ENCODE measurements around the gene ANKRD36B. TPM values are rescaled to one million over a fixed set of nuclear protein-coding genes. Genes with fewer than 3 reads are reported as not detected.
"Not testable (repeated sequence)": the region's sequence is repeated elsewhere in the genome, so short reads cannot be mapped to it uniquely, and the experiment has no call there.

The ANKRD36B gene
- total RNA-seq, 1 donor from 2014 or later: 3.3 TPM

DNA sequence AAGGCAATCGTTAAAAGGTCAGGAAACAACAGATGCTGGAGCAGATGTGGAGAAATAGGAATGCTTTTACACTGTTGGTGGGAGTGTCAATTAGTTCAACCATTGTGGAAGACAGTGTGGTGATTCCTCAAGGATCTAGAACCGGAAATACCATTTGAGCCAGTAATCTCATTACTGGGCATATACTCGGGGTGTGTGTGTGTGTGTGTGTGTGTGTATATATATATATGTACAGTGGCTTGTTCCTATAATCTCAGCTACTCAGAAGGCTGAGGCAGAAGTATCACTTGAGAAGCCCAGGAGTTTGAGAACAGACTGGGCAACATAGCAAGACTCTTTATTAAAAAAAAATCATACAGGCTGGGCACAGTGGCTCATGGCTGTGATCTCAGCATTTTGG lies 24.0 kb downstream of the ANKRD36B start:
- DNase-seq; intact Hi-C loops (cut with micrococcal nuclease); ATAC-seq: not testable (repeated sequence)

DNA sequence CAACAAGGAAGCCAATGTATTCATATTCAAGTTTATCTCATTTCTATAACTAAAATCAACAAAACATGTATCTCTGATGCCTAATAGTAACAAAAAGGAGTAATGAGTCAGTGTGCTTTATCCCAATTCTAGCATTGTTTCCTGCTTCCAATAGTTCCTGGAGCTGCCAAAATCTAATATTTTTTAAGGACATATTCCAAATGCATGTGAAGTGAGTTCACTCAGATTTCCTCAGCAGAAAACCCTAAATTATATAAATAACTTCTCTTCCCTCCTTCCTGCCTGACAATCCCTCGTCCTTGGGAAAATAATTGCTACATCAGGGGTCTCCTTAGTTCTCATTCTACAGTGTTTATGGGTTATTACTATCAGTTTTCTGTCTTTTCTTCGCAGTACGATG lies 37.3 kb downstream of the ANKRD36B start:
- ATAC-seq; intact Hi-C loops (cut with micrococcal nuclease); DNase-seq: not testable (repeated sequence)

DNA sequence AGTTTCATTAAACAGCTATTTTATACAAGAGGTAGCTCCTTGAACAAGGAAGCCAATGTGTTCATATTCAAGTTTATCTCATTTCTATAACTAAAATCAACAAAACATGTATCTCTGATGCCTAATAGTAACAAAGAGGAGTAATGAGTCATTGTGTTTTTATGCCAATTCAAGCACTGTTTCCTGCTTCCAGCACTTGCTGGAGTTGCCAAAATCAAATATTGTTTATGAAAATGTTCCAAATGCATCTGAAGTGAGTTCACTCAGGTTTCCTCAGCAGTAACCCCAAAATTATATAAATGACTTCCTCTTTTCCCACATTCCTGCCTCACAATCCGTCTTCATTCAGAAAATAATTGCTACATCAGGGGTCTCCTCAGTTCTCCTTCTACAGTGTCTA lies 39.2 kb downstream of the ANKRD36B start:
- DNase-seq; intact Hi-C loops (cut with micrococcal nuclease); ATAC-seq: not testable (repeated sequence)

DNA sequence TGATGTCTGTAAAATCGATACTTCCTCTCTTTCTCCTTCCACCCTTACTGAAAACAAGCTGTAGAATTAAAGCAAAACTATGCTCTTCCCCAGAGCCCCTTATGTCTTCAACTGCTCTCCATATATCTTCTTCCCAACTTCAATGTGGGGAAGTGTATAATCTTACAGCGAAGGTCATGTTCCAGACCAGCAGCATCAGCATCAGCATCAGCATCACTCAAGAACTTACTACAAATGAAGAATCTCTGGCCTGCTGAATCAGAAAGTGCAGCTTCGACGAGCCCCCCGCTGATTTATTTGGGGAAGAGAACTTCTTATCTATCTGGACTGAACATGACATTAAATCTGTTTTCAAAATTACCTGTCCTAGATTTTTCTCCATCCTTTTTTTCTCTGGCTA lies 40.6 kb downstream of the ANKRD36B start:
- intact Hi-C loops (cut with micrococcal nuclease); DNase-seq; ATAC-seq: not testable (repeated sequence)

DNA sequence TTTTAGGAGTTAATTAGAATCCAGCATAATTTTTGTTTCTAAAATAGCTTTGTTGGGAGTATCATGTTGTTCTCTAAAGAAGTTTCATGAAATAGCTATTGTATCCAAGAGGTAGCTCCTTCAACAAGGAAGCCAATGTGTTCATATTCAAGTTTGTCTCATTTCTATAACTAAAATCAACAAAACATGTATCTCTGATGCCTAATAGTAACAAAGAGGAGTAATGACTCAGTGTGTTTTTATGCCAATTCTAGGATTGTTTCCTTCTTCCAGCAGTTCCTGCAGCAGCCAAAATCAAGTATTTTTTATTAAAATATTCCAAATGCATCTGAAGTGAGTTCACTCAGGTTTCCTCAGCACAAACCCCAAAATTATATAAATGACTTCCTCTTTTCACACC lies 41.1 kb downstream of the ANKRD36B start:
- ATAC-seq; DNase-seq; intact Hi-C loops (cut with micrococcal nuclease): not testable (repeated sequence)

DNA sequence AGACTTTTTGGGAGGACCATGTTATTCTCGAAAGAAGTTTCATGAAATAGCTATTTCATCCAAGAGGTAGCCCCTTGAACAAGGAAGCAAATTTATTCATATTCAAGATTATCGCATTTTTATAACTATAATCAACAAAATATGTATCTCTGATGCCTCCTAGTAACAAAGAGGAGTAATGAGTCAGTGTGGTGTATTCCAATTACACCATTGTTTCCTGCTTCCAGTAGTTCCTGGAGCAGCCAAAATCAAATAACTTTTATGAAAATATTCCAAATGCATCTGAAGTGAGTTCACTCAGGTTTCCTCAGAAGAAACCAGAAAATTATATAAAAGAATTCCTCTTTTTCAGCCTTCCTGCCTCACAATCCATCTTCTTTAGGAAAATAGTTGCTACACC lies 43.0 kb downstream of the ANKRD36B start:
- ATAC-seq: no peak
- no peak for DNase-seq
- intact Hi-C loops (cut with micrococcal nuclease): no loop called here

DNA sequence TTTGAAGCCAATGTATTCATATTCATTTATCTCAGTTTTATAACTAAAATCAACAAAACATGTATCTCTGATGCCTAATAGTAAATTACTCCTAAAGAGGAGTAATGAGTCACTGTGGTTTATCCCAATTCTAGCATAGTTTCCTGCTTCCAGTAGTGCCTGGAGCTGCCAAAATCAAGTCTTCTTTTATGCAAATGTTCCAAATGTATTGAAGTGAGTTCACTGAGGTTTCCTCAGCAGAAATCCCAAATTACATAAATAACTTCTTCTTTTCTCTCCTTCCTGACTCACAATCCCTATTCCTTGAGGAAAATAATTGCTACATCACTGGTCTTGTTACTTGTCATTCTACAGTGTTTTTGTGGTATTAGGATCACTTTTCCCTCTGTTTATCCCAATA lies 44.8 kb downstream of the ANKRD36B start:
- intact Hi-C loops (cut with micrococcal nuclease); ATAC-seq; DNase-seq: not testable (repeated sequence)

DNA sequence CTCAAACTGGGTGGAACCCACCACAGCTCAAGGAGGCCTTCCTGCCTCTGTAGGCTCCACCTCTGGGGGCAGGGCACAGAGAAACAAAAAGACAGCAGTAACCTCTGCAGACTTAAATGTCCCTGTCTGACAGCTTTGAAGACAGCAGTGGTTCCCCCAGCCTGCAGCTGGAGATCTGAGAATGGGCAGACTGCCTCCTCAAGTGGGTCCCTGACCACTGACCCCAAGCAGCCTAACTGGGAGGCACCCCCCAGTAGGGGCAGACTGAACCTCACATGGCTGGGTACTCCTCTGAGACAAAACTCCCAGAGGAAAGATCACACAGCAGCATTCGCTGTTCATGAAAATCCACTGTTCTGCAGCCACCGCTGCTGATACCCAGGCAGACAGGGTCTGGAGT lies 63.8 kb downstream of the ANKRD36B start:
- ATAC-seq; DNase-seq; intact Hi-C loops (cut with micrococcal nuclease): not testable (repeated sequence)

DNA sequence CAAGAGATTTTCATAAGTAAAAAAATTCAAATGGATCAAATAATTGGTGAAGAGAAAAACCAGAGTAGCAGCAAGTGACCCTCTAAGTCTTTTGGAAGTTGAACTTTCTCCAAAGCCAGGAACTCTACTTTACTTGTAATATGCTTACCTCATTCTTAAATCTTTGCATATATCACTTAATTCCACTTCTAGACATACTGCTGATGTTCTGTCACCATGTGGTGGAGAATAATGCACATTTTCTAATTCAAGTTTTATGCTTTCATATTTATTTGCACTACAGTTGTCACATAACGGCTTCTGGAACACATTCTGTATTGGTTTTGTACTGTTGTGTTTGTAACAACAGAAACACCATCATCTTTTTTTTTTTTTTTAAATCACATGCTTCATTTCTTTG lies 65.9 kb downstream of the ANKRD36B start:
- DNase-seq; intact Hi-C loops (cut with micrococcal nuclease); ATAC-seq: not testable (repeated sequence)

DNA sequence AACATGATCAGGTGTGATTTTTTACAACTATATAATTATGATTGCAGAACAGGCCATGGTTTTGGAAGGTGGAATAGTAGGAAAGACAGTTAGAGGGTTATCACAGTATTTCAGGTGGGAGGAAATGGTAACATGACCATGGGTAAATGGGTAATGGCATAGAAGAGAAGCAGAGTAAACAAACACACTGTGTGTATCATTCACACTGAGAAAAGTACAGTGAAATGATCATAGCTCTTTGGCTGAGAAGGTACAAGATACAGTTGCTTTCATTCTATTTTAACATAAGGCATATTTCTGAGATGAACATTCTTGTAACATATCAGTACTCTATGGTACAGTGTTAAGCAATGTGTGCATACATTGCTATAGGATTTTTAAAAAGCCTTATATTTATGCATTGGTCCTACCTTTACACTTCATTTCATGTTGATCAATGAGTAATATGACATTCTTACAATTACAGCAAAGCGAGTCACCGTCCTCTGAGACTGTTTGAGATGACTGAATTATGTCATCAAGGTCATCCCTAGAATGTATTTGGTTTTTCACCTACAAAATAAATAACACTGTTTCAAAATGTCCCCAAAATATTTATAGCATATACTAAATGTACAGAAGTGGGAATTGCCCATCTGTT lies 66.6 kb downstream of the ANKRD36B start:
- DNase-seq; intact Hi-C loops (cut with micrococcal nuclease); ATAC-seq: not testable (repeated sequence)

DNA sequence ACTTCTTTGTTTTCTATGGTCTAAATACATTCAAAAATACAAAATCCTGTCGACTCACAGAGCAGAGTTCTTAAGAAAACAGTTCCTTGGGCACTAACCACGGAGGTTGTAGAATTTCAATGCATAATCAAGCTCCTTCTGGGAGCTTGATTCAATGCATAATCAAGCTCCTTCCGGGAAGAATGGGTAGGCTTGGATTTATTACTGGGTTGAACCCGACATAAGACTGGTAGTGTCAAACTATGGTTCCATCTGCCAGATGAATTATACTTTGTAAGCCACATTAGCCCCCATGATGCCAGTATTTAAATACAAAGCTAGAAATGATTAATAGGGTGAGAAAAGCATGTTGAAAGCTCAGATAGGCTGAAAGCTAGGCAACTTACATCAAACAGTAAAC lies 94.0 kb downstream of the ANKRD36B start:
- intact Hi-C loops (cut with micrococcal nuclease); DNase-seq: not testable (repeated sequence)

DNA sequence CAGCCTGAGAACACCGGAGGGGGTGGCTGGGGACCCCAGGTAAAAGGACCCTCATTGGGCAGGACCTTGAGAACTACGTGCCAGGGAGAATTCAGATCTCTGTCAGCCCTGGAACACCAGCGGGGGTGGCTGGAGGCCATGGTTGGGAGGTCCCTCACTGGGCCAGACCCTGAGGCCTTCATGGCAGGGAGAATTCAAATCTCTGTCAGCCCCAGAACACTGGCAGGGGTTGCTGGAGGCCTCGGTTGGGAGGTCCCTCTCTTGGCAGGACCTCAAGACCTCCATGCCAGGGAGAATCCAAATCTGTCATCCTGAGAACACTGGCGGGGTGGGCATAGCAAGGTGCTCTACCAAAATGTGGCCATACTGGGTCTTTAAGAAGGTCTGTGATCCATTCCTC lies 99.5 kb downstream of the ANKRD36B start:
- peak; percentile 27 for DNase-seq
- ATAC-seq; intact Hi-C loops (cut with micrococcal nuclease): not testable (repeated sequence)

More for the DNA sequence above, 94.0 kb downstream of the ANKRD36B start:
- ATAC-seq: not testable (repeated sequence)

Other genes with a start within 250 kb of the ANKRD36B start
- 1,390 TPM for gene COX5B, start 56.2 kb upstream of the ANKRD36B start, total RNA-seq
- 60.1 TPM for gene ACTR1B, start 74.2 kb upstream of the ANKRD36B start, total RNA-seq
- 2.3 TPM for gene C2orf92, start 79.8 kb upstream of the ANKRD36B start, total RNA-seq
- gene ZAP70, start 123.7 kb upstream of the ANKRD36B start, total RNA-seq: 1.7 TPM